GM19025 (cell line): Measurements from ENCODE around the gene PHKG1.
"Not testable (repeated sequence)": the region's sequence is repeated elsewhere in the genome, so short reads cannot be mapped to it uniquely, and the experiment has no call there.

Experiments
- ATAC-seq: cut with Tn5 transposase; IDR thresholded peaks from one replicate; pipeline ENCODE4 v1.9.1; 2021; ENCODE audit warnings: mild to moderate bottlenecking, low read depth, moderate library complexity; ENCODE audit not compliant: unreplicated experiment

Gene PHKG1

DNA sequence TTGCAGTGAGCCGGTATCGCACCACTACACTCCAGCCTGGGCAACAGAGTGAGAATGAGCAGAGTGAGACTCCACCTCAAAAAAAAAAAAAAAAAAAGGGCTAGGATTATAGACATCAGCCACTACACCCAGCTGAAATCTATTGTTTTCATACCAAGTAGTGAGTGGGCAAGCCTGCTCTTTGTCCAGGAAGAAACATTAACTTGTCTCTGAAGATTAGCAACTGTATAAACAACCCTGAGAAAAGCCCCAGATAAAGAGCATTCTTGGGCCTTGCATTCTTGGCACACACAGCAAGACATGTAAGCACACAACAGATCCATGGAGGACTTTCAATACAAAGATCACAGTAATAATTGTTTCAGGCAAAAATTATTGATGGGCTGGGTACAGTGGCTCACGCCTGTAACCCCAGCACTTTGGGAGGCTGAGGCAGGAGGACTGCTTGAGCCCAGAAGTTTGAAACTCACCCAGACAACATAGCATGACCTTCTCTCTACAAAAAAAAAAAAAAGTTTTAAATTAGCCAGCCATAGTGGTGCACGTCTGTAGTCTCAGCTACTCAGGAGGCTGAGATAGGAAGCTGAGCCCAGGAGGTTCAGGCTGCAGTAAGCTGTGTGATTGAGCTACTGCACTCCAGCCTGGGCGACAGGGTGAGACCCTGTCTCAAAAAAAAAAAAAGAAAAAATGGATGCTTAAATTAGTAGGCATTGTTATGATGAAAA lies 45.9 kb downstream of the PHKG1 start:
- no peak for ATAC-seq

DNA sequence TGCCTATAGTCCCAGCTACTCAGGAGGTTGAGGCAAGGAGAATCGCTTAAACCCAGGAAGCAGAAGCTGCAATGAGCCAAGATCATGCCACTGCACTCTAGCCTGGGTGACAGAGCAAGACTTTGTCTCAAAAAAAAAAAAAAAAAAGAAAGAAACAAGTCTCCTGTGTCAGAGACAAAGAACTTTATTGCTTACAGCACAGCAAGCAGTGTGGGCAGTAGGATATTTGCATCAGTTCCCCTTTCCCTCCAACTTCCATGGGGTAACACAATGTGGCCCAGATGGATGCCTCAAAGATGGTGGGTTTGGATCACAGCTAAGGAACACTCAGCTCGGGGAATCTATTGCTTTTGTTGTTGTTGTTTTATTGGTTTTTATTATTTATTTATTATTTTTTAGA lies 47.0 kb downstream of the PHKG1 start:
- not testable (repeated sequence) for ATAC-seq

DNA sequence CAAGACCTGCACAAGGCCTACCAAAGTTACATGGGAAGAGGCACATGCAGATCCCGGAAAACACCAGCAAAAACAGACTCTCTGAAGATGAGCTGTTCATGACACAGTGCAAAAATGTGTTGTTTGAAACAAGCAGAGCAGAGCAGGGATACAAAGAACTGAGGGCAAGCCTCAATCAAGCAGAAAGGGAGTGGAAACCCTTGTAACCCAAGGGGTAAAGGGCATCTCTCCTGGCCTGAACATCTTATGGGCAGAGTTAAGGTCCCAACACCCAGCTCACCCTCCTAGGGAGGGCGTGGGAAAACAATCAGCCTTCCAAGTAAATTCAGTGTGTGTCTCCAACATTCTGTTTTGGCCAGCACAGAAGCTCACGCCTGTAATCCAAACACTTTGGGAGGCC lies 52.0 kb downstream of the PHKG1 start:
- no peak for ATAC-seq

DNA sequence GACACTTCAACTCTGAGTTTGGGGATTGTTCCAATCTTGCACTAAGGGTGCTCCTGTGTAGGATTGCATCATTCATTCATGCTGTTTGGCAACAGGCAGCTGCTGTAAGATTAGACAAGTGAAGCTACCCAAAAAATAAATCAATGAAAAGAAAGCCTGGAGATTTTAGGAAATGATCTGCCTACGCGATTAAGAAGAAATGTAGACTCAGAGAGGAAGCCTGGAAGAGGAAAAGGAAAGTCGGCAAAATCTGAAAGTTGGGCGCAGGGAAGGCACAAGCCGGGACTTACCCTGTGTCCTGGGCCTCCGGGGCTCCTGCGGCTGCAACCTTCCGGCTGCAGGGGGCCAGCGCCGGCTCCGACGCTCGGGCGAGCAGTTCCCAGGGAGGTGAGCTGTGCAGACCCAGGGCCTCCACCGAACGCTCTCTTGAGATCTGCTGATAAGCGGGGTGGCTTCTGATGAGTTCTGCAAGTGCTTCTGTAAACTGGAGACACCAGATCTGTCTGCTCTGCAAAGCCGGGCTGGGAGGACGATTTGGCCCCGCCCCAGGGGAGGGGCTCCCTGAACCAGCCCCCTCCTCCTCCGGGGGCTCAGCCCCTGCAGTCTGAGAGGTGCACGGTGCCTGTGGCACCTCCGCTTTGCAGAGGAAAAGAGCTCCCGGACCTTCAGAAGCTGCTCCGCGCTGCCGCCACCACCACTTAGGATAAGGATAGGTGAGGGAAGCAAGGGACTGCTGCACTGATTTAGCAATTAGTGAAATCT lies 58.9 kb downstream of the PHKG1 start:
- ATAC-seq, result peak; percentile 96

DNA sequence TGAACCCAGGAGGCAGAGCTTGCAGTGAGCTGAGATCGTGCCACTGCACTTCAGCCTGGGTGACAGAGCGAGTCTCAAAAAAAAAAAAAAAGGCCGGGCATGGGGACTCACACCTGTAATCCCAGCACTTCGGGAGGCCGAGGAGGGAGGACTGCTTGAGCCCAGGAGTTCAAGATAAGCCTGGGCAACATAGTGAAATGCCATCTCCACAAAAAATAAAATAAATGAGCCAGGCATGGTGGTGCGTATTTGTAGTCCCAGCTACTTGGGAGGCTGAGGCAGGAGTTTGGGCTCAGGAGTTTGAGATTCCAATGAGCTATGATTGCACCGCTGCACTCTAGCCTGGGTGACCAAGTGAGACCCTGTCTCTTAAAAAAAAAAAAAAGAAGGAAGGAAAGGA lies 60.2 kb downstream of the PHKG1 start:
- ATAC-seq, result not testable (repeated sequence)

DNA sequence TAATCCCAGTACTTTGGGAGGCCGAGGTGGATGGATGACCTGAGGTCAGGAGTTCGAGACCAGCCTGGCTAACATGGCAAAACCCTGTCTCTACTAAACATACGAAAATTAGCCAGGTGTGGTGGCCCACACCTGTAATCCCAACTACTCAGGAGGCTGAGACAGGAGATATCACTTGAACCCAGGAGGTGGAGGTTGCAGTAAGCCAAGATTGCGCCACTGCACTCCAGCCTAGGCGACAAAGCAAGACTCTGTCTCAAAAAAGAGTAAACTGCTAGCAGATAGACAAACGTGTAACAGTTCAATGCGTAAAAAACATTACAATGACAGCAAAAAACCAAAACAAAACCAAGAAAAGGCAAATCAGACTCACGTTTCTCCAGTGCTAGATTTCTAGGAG lies 61.2 kb downstream of the PHKG1 start:
- not testable (repeated sequence) for ATAC-seq

DNA sequence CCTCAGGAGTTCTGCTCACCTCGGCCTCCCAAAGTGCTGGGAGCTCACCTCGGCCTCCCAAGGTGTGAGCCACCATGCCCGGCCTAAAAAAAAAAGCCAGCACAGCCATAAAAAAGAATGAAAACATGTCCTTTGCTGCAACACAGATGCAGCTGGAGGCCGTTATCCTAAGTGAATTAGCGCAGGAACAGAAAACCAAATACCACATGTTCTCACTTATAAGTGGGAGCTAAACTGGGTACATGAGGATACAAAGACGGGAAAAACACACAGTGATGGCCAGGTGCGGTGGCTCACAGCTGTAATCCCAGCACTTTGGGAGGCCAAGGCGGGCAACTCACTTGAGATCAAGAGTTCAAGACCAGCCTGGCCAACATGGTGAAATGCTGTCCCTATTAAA lies 62.4 kb downstream of the PHKG1 start:
- ATAC-seq, result no peak
